GM19193 (cell line): ENCODE measurements around the gene EDIL3.

Source experiments
- POLR2A ChIP-seq: IDR thresholded peaks from 4 replicates; pipeline ENCODE4 v1.6.1; 2011; ENCODE audit not compliant: insufficient read depth, insufficient read length; ENCODE audit errors: extremely low read depth

EDIL3 gene

DNA sequence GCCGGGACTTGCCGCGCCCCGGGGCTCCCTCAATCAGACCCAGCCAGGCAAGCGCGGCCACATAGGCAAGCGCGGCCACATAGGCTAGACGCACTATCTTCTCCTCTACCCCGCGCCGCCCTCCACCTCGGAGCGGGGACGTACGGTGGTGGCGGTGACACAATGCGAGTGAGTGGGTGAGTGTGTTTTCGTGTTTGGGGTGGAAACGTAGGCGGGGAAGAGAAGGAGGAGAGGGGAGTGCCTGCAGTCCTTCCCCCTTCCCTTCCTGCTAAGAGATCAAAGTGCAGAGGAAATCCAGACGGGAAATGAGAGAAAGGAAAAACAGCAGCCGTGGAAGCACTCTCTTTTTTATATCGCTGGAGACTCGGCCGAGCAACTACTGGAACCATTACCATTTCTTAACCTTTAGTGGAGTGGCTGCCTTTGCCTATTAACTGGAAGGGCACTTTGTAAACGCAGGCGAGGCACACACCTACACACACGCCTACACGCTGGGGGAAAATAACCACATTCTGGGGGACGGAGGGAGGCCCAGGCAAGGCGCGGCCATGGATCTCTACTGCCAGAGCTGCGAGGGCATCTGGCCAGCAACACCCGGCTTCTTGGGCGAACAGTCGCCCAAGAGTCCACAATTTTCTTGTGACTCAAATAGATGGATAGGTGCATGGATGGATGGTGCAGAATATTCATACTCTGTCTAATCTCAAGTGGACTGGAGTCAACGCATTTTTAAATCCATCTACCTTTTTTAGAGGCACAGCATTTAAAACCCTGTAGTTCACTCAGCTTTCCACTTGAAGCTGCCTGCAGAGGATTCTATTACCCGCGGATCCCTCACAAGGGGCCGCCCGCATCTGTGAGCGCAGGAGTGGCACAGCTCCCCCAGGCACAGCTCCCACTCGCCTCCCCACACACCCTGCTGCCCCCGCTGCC, 2.1 kb downstream of the EDIL3 start:
- TF ChIP-seq POLR2A, result no peak

DNA sequence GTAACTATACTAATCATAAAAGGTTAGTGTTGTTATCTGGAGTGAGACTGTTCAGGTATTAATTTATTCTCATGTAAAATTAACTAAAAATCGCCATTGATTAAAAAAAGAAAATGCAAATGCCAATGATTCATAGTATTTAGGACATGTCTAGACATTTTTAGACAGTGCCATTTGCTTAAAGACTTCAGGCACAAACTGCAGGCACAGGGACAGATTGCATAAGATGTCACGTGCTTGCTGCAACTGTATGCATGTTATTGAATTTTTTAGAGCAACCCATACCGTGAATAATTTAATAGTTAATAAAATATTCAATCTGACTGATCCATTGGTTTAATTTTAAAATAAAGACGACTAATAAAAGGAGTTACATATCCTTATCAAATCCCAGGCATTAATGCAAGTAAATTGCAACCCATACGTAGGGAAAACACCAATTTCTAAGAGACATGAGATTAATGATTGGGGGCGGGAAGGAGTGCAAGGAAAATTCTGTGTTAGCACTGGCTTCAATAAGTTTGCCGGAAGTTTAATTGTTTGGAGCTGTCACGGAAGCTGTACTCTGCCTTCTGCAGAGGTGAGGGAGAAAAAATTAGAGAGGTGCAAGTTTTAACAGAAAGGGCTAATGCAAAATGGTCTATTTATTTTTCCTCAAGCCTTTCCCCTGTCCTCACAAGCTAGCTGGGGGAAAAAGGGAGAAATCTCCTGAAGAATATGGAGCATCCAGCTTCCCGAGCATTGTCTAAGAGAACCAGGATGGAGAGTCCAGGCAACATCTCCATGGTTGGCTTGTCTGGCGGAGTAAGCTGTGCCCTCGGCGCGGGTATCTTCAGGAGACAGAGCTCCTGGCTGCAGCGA, 2.9 kb downstream of the EDIL3 start:
- TF ChIP-seq POLR2A, result no peak

- TF ChIP-seq POLR2A, result no peak
Observed at GRCh38 chr5:84379749-84380148, 4.9 kb downstream of the EDIL3 start.

GRCh38 chr5:84378961-84379360, 5.7 kb downstream of the EDIL3 start:
- no peak for TF ChIP-seq POLR2A

DNA sequence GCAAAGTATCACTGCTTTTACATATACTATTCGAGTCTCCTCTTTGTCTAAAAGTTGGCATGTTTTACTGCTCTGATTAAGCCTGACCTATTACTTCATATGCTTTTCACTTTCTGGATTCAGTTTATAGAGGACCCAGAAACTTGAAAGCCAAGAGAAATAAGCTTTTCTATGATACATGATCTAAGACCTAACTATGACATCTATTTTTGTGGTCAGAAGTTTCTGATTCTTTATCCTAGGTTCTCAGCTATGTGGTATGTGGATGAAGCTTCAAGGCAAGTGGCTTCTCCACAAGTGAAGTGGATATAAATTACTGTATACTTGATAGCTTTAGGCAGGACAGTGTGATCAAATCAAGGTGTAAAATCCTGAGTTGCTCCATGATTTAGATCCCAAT, 6.3 kb downstream of the EDIL3 start:
- no peak for TF ChIP-seq POLR2A

DNA sequence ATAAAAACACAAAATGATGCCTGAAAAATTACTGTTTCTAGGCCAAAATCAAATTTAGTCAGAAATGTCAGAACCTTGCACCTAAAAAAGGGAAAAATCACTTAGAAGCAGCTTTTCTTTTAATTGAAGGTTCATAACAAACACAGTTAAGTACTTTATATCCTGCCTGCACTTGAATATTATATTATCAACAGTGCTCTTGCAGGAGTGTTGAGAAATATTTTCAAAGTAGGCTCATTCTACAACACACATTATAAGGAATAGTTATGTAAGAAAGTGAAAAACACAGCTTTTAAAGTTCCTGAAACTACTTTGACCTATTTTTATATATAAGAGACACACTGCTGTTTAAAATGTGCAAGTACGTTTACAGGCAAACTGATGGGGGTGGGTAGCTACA, 8.3 kb downstream of the EDIL3 start:
- no peak for TF ChIP-seq POLR2A

DNA sequence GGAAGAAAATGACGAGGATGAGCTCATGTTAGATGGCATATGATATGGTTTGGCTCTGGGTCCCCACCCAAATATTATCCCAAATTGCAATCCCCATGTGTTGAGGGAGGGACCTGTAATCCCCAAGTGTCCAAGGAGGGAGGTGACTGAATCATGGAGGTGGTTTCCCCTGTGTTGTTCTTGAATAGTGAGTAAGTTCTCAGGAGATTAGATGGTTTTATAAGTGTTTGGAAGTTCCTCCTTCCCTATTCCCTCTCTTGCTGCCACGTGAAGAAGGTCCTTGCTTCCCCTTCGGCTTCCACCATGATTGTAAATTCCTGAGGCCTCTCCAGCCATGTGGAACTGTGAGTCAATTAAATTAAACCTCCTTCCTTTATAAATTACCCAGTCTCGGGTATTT, 10.1 kb downstream of the EDIL3 start:
- no peak for TF ChIP-seq POLR2A

DNA sequence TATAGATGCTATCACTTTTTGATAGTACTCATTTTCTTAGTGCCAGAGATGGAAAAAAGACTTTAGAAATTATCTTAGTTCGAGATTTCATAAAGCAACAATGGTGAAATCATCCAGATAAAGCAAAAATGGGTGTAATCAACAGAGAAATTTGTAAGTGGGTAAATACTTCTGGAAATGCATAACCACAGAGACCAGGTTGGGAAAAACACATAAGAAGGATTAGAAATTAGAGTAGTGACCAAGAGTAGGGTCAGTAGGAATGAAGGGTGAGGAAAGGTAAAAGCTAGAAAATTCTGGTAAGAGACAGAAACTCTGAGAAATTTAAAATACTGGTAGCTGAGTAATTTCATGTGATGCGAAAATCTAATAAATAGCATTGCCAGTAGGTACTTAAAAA, 11.2 kb downstream of the EDIL3 start:
- no peak for TF ChIP-seq POLR2A

DNA sequence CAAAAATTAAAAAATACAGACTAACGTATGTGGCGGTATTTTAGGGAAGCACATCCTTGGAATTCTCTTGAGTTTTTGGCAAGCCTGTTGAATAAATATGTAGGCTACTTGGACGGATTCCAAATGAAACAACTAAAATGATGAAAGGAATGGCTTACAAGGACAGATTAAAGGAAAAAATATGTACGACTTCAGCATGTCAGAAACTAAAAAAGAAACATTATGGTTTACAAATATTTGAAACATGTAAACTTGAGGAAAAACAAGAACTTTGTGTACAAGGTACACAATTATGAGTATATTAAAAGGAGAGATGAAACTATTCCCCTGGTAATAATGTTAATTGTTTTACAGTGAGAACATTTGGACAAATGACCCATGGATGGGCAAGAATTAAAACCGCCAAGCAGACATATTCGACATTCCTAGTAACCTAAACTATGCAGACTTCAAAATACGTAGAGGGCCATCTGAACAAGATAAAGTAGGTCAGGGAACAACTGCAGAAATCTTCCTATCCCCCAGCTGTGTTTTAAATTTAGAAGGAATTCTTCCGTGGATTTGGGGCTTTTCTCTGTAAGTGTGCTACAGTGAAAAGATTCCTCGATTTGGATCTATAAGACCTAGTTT, 12.5 kb downstream of the EDIL3 start:
- TF ChIP-seq POLR2A, result no peak

- no peak for TF ChIP-seq POLR2A
Observed at GRCh38 chr5:84370176-84370575, 14.5 kb downstream of the EDIL3 start.

DNA sequence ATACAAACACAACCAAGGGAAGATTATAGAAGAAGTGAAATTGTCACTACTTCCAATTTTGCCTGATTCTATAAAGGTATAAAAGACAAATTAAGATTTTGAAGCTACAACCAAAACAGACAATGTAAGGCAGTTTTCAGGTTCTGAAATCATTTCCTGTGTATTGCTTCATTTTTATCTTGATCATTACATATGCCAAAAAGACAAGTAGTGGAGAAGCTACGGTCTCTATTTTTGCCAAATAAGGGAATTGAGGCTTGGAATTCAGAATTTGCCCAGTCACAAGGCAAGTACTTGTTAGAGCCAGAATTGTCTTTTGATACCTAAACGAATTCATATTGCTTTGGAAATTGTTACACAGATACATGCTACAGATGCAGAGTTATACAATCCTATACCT, 20.6 kb downstream of the EDIL3 start:
- TF ChIP-seq POLR2A, result no peak

DNA sequence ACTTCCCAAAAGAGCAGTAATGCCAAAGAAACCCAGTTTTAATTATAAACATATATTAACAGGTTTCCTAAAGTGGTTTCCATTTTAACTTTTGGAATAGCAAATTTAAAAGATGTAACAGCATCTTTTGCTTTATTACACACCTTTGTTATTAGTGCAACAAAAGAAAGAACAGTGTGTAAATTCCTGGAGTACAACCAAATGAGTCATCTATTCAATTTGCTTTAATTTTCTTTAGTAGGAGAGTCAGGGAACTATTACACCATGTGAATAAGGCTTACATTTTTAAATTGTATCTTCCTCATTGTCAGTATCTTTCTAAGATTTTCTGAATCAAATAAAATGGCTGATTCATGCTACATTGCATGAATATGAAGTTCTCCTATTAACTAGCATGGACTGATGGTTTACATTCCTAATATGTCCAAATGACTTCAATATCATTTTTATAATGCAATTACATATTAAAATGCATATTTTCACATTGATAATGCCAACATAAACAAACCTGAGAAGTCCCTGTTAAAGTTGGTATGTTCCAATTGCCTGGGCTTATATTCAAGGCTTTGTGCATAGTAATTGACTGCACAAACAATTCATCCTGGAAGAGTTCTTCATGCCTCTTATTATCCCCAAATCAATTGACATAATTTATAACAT, 22.5 kb downstream of the EDIL3 start:
- no peak for TF ChIP-seq POLR2A

- TF ChIP-seq POLR2A, result no peak
Observed at GRCh38 chr5:84361572-84361971, 23.1 kb downstream of the EDIL3 start.

DNA sequence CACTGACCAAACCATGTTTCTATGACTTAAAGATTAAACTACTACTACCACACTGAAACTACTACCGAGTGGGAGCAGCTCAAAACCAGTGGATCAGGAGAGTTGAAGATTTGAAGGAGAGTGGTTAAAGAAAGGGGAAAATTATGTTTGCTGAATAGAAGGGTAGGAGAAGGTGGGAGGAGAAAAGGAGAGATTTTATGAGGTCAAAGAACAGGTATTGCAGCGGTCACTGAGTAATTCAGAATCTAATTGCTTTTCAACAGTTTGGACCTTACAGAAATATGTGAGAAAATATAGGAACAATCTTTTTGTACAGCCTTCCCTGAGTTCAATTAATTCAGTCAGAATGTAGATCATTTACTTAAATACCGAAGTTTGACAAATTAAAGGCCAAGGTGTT, 24.6 kb downstream of the EDIL3 start:
- no peak for TF ChIP-seq POLR2A

DNA sequence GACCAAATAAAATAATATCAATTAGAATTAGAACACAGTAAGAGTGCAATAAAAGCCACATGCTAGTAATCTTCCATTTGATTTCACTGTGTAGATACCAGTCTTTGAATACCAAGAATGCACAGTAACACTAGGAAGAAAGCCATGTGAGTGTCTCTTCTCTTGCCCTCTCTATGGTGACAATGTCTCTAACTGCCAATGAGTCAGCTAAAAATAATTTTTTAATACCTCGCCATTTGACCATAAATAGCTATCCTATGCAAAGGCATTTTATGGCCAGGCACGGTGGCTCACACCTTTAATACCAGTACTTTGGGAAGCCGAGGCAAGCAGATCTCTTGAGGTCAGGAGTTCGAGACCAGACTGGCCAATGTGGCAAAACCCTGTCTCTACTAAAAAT, 30.6 kb downstream of the EDIL3 start:
- TF ChIP-seq POLR2A, result no peak
